NCI-H146 treated with DMSO at 0.1 percent for 48 hours (cell line): ENCODE data around the gene PIK3R1.
"Not testable (repeated sequence)": the region's sequence is repeated elsewhere in the genome, so short reads cannot be mapped to it uniquely, and the experiment has no call there.

Source experiments
- DNase-seq: peaks from one replicate; lab custom pipeline; 2025; ENCODE audit not compliant: unreplicated experiment; lab: John Stamatoyannopoulos, UW

Gene PIK3R1

GRCh38 chr5:68192679-68193060 lies 22.9 kb upstream of the PIK3R1 start:
- DNase-seq = no peak

DNA sequence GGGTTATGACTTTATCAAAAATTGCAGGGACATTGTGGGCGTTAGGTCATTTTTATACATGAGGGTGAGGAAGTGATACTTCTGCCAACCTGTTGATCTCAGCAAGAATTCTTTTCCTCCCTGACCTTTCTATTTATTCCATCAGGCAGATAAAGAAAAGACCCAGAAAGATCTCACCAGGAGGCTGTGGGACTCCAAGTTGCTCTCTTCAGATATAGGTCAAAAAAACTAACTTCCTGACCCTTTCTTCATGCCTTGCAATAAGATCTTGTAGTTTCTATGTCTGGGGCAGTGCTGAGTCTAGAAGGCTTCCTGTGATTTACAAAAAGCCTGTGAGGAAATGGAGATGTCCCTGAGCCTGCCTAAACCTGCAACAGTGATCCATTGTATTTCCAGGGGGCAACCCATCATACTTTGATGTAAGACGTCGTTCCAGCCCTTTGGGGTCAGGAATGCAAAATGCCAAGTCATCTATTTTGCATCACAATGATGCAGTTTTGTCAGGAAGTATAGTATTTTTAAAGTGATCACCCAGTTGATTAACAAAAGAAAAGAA lies 22.0 kb upstream of the PIK3R1 start:
- no peak for DNase-seq

DNA sequence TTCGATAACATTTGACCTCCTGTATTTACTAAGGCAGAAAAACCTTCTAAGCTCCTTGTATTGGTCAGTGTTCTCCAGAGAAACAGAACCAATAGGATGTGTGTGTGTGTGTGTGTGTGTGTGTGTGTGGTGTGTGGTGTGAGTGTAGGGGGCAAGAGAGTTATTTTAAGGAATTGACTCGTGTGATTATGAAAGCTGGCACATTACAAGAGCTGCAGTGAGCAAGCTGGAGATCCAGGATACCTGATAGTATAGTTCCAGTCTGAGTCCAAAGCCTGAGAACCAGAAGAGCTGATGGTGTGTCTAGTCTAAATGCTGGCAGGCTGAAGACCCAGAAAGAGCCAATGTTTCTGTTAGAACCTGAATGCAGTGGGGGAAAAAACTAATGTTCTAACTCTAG lies 21.2 kb upstream of the PIK3R1 start:
- DNase-seq = no peak

DNA sequence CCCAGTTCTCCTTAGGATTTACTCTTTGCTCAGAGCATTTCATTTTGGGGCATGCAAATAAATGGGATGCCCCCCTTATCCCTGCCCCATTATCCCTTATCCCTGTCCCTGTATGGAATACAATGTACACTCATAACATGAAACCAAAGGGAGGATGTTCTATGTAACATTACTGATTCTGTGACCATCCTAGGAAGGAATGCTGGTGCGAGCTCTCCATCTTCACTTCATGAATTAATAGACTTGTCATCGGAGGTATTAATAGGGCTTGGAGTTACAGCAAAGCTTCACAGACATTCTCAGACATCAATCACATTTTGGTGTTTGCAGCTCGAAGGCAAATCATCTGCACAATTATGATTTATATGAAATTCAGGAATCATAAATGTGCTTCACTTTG lies 20.4 kb upstream of the PIK3R1 start:
- no peak for DNase-seq

GRCh38 chr5:68196876-68197275 lies 18.7 kb upstream of the PIK3R1 start:
- DNase-seq = no peak

- DNase-seq = no peak
Measured at GRCh38 chr5:68200288-68200687, 15.3 kb upstream of the PIK3R1 start.

DNA sequence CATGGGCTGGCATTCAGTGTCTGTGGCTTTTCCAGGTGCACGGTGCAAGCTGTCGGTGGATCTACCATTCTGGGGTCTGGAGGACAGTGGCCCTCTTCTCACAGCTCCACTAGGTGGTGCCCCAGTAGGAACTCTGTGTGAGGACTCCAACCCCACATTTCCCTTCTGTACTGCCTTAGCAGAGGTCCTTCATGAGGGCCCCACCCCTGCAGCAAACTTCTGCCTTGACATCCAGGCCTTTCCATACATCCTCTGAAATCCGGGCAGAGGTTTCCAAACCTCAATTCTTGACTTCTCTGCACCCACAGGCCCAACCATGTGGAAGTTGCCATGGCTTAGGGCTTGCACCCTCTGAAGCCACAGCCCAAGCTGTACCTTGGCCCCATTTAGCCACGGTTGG lies 4.9 kb upstream of the PIK3R1 start:
- DNase-seq = not testable (repeated sequence)

GRCh38 chr5:68214482-68215207 lies 911 bp upstream of the PIK3R1 start:
- peak; percentile 72 for DNase-seq

- peak; percentile 77 for DNase-seq
Measured at GRCh38 chr5:68215898-68216244, 315 bp downstream of the PIK3R1 start.

- peak; percentile 42 for DNase-seq
Measured at GRCh38 chr5:68216245-68217046, 890 bp downstream of the PIK3R1 start.

GRCh38 chr5:68217047-68217355 lies 1.4 kb downstream of the PIK3R1 start:
- DNase-seq = no peak

DNA sequence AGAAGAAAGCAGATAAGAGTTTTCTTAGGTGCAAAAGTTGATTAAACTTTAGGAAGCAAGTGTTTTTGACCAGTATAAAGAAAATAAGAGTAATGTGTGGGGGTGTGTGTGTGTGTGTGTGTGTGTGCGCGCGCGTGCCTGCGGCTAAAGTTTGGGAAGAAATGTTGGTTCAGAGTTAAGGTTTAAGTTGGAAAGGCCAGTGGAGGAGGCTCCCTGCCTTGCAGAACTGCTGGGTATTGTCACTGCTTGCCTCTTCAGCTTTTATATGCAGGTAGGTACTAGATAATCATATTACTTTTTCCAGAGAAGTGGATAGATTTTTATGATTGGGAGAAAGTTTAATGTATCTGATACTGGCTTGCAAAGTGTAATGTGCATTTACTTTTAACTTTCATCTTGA lies 2.0 kb downstream of the PIK3R1 start:
- no peak for DNase-seq

DNA sequence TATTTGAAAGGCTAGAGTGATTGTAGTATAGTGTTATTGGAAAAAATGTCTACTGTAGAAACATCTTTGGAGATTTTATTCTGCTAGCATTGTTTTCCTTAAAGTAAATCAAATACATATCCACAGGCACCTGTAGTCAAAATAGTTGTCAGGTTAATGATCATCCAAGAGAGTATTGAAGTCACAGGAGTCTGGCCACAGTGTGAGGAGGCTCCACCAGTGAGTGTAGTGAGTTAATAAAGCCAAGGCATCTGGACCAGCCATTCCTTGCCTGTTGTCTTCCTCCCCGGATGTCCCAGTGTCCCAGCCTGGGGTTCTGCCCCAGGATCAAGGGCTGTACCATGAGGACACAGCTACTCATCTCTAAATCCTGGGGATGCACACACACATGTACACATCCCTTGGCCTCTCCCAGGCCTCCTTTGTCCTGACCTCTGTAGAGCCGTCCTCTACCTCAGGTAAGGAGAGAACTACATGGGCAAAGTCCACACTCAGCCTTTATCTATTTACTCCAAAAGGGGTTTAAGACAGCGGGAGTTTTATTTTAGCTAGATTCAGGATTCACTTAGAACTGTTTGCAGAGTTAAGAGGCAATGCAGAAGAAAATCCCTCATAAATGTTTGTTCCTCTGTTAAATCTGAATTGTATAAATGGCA lies 3.7 kb downstream of the PIK3R1 start:
- no peak for DNase-seq

GRCh38 chr5:68220260-68220659 lies 4.7 kb downstream of the PIK3R1 start:
- no peak for DNase-seq

DNA sequence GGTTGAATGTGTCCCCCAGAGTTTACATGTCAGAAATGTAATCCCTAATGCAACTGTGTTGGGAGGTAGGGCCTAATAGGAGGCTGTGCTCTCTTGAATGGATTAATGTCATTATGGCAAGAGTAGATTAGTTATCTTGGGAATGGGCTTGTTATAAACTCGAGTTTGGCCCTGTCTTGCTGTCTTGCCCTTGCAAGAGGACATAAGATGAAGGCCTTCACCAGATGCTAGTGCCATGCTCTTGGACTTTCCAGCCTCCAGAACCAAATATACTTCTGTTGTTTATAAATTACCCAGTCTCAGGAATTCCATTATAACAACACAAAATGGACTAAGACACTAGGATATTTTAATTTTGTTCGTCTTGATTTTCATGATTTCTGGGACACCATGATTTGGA lies 5.4 kb downstream of the PIK3R1 start:
- no peak for DNase-seq

GRCh38 chr5:68221488-68221887 lies 5.9 kb downstream of the PIK3R1 start:
- DNase-seq = no peak

DNA sequence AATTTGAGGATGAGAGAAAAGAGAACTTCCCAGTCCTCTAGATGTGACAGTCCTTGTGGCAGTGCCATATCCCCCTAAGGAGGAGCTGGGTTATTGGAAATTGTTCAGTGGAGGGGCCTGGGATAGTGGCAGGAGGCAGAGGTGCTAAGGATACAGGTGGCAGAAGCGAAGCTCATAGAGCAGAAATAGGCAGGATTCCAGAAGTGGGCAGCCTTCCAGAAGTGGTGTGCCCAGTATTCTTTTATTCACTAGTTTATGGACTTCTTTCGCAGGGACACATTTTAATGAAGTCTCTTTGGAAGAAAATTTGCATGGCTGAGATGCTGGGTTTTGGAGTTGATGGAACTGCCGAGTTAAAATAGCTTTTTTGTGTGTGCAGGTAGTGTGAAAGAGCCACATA lies 6.8 kb downstream of the PIK3R1 start:
- DNase-seq = no peak

- DNase-seq = no peak
Measured at GRCh38 chr5:68222824-68223354, 7.3 kb downstream of the PIK3R1 start.

DNA sequence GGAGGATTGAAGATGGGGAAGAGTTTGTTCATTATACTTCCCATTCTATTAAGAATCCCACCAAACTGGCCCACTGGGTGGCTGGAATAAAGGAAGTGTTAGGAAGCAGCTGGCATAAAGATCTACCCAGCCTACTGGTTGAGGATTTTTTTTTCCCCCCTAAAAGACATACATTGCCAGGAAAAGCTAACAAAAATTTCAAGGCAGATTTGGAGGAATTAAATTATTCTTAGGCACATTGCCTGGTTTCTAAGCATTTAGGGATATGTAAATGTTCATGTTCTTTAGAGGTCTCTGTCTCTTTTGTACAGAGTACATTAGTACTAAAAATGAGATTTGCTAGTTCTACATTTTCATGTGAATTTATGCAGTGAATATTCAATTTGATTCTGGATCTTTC lies 8.3 kb downstream of the PIK3R1 start:
- no peak for DNase-seq

GRCh38 chr5:68224509-68225187 lies 9.1 kb downstream of the PIK3R1 start:
- DNase-seq = no peak

DNA sequence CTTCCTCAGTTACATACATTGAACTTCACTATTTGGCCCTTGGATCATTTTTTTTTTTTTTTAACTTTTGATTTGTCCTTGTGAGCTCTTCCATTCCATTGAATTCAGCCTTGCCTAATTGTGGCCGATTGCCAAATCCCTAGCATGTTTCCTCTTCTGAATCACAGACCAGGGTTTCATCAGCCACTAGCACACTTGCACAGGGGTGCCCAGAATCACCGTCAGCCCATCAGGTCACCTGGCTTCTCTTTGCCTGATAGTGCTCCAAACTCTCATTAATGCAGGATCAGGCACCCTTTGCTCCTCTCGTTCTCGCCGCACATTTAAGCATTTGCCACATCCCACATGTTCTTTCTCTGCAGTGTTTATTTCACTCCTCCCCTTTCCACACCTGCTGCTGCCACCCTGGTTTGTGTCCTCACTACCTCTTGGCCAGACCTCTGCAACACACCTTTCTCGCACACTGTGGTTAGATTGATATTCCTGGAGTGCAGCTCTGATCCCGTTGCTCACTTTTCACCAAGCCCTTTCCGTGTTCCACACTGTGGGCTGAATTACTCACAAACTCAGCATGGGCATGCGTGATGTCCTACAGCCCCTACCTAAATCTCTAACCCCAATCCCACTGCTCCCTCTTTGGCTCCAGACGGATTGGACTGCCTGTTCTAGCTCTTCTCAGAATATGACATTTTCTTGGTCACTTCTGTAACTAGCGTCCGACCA lies 9.8 kb downstream of the PIK3R1 start:
- DNase-seq = no peak
